ENCODE results near the gene FOXR1. TPM values are rescaled to one million over a fixed set of nuclear protein-coding genes. Genes with fewer than 3 reads are reported as not detected.
A peak's percentile ranks its signal among the peaks of the same experiment; 100 is the strongest.

The FOXR1 gene
- total RNA-seq, 6 experiments from 2014 or later: not detected

- DNase-seq: no peak
- TF ChIP-seq CTCF (IDR thresholded peaks at IDR 0.05): no peak
- no peaks in the 10 kb centered on the region for H3K9me3 Mint-ChIP-seq
- H3K27ac Mint-ChIP-seq: no peak overlapping the region
- H3K4me1 Mint-ChIP-seq (ENCODE audit: low read depth): peaks cover 20% of the 10 kb centered on the region
- peaks cover 14% of the 10 kb centered on the region for H3K36me3 Mint-ChIP-seq (ENCODE audit: low read depth)
- H3K4me3 Mint-ChIP-seq: no peak overlapping the region
- peaks cover 4% of the 10 kb centered on the region; the same call in 1 of the 2 replicates for H3K27me3 Mint-ChIP-seq (ENCODE audit: insufficient read depth)
Observed at GRCh38 chr11:119028346-119029068, 56.9 kb downstream of the FOXR1 start.

- Mint-ChIP-seq H3K36me3 (ENCODE audit: low read depth) (peaks cover 9% of the 10 kb centered on the region; the same call in 1 of the 2 replicates), H3K27me3 (ENCODE audit: insufficient read depth) (peaks cover 4% of the 10 kb centered on the region; the same call in 1 of the 2 replicates)
Observed at GRCh38 chr11:119029069-119029339, 57.4 kb downstream of the FOXR1 start.

GRCh38 chr11:119029340-119030028, 57.9 kb downstream of the FOXR1 start:
- no peak for DNase-seq
- Mint-ChIP-seq H3K27ac (peak overlapping the region; percentile 52; the same call in 1 of the 2 replicates), H3K4me1 (ENCODE audit: low read depth) (peaks cover 11% of the 10 kb centered on the region), H3K36me3 (ENCODE audit: low read depth) (0 out of 2 replicates have a peak, but pooled peaks cover 4% of the 10 kb centered on the region), H3K27me3 (ENCODE audit: insufficient read depth) (peaks cover 1% of the 10 kb centered on the region; the same call in 1 of the 2 replicates), H3K4me3 (peak overlapping the region; percentile 77), H3K9me3 (no peaks in the 10 kb centered on the region)
- TF ChIP-seq CTCF (IDR thresholded peaks at IDR 0.05): no peak

More at GRCh38 chr11:119029069-119029339, 57.4 kb downstream of the FOXR1 start:
- Mint-ChIP-seq H3K4me3 (no peak overlapping the region), H3K9me3 (no peaks in the 10 kb centered on the region), H3K4me1 (ENCODE audit: low read depth) (peaks cover 15% of the 10 kb centered on the region), H3K27ac (no peak overlapping the region)
- DNase-seq: no peak
- no peak for TF ChIP-seq CTCF (IDR thresholded peaks at IDR 0.05)

GRCh38 chr11:119030029-119030328, 58.4 kb downstream of the FOXR1 start:
- no peak overlapping the region for H3K27ac Mint-ChIP-seq
- no peaks in the 10 kb centered on the region for H3K9me3 Mint-ChIP-seq
- DNase-seq: no peak
- no peak for TF ChIP-seq CTCF (IDR thresholded peaks at IDR 0.05)
- H3K4me3 Mint-ChIP-seq: peak overlapping the region; percentile 77
- H3K36me3 Mint-ChIP-seq (ENCODE audit: low read depth): no peaks in the 10 kb centered on the region
- H3K4me1 Mint-ChIP-seq (ENCODE audit: low read depth): peaks cover 10% of the 10 kb centered on the region
- H3K27me3 Mint-ChIP-seq (ENCODE audit: insufficient read depth): no peaks in the 10 kb centered on the region

GRCh38 chr11:119030329-119031047, 58.9 kb downstream of the FOXR1 start, which contains the start of gene SLC37A4:
SLC37A4 (minus strand) TSS chr11:119030877.
- TF ChIP-seq CTCF (IDR thresholded peaks at IDR 0.05): peak; percentile 90
- no peaks in the 10 kb centered on the region for H3K36me3 Mint-ChIP-seq (ENCODE audit: low read depth)
- H3K9me3 Mint-ChIP-seq: no peaks in the 10 kb centered on the region
- no peaks in the 10 kb centered on the region for H3K27me3 Mint-ChIP-seq (ENCODE audit: insufficient read depth)
- H3K27ac Mint-ChIP-seq: peak within 1 kb of the TSS; percentile 52; the same call in 1 of the 2 replicates
- H3K4me3 Mint-ChIP-seq: peak within 1 kb of the TSS; percentile 77
- peaks cover 10% of the 10 kb centered on the region for H3K4me1 Mint-ChIP-seq (ENCODE audit: low read depth)
- DNase-seq: peak; percentile 95

Small RNAs within 50 kb of the gene (microRNA-seq; reads per million reads assigned to microRNA genes)
- gene MIR3656: not detected

Other genes with a start within 250 kb of the FOXR1 start
- gene DDX6, start 180.6 kb upstream of the FOXR1 start, total RNA-seq (2021; fragmentation: NEBNext Ultra II Directional; extraction: Animal tissue kit (Norgen Biotek cat#: 25700)): 100 to 1,000 TPM; 127 to 151 (median 133) TPM
- gene CXCR5, start 87.9 kb upstream of the FOXR1 start, total RNA-seq (2021; fragmentation: NEBNext Ultra II Directional; extraction: Animal tissue kit (Norgen Biotek cat#: 25700)): under 1 TPM in 1 of 6 experiments, not detected in 5; 0.06 TPM
- 100 to 1,000 TPM; 120 to 135 (median 127) TPM for gene BCL9L, start 45.8 kb upstream of the FOXR1 start, total RNA-seq (2021; fragmentation: NEBNext Ultra II Directional; extraction: Animal tissue kit (Norgen Biotek cat#: 25700))
- gene UPK2, start 15.5 kb upstream of the FOXR1 start, total RNA-seq (2021; fragmentation: NEBNext Ultra II Directional; extraction: Animal tissue kit (Norgen Biotek cat#: 25700)): under 1 TPM in 4 of 6 experiments, not detected in 2; 0.19 to 0.83 (median 0.29) TPM
- gene CENATAC, start 26.4 kb downstream of the FOXR1 start, total RNA-seq (2021; fragmentation: NEBNext Ultra II Directional; extraction: Animal tissue kit (Norgen Biotek cat#: 25700)): 10 to 100 TPM; 15.5 to 19.1 (median 17.0) TPM
- gene RPS25, start 46.6 kb downstream of the FOXR1 start, total RNA-seq (2021; fragmentation: NEBNext Ultra II Directional; extraction: Animal tissue kit (Norgen Biotek cat#: 25700)): 100 to 1,000 TPM; 699 to 981 (median 857) TPM
- gene TRAPPC4, start 47.0 kb downstream of the FOXR1 start, total RNA-seq (2021; fragmentation: NEBNext Ultra II Directional; extraction: Animal tissue kit (Norgen Biotek cat#: 25700)): 10 to 100 TPM; 71.7 to 92.6 (median 81.4) TPM
- 10 to 100 TPM in 3 of 6 experiments, 1 to 10 TPM in 3; 7.1 to 12.0 (median 10.3) TPM for gene SLC37A4, start 59.1 kb downstream of the FOXR1 start, total RNA-seq (2021; fragmentation: NEBNext Ultra II Directional; extraction: Animal tissue kit (Norgen Biotek cat#: 25700))
- gene HYOU1, start 85.4 kb downstream of the FOXR1 start, total RNA-seq (2021; fragmentation: NEBNext Ultra II Directional; extraction: Animal tissue kit (Norgen Biotek cat#: 25700)): 100 to 1,000 TPM; 141 to 180 (median 163) TPM
- 10 to 100 TPM; 27.4 to 31.4 (median 27.8) TPM for gene VPS11, start 96.1 kb downstream of the FOXR1 start, total RNA-seq (2021; fragmentation: NEBNext Ultra II Directional; extraction: Animal tissue kit (Norgen Biotek cat#: 25700))
- 10 to 100 TPM; 31.1 to 45.6 (median 41.9) TPM for gene HMBS, start 113.1 kb downstream of the FOXR1 start, total RNA-seq (2021; fragmentation: NEBNext Ultra II Directional; extraction: Animal tissue kit (Norgen Biotek cat#: 25700))
- 10 to 100 TPM; 40.5 to 52.5 (median 49.1) TPM for gene DPAGT1, start 130.1 kb downstream of the FOXR1 start, total RNA-seq (2021; fragmentation: NEBNext Ultra II Directional; extraction: Animal tissue kit (Norgen Biotek cat#: 25700))
- gene C2CD2L, start 135.6 kb downstream of the FOXR1 start, total RNA-seq (2021; fragmentation: NEBNext Ultra II Directional; extraction: Animal tissue kit (Norgen Biotek cat#: 25700)): 10 to 100 TPM; 10.0 to 13.5 (median 10.8) TPM
- 10 to 100 TPM in 4 of 6 experiments, 1 to 10 TPM in 2; 9.9 to 13.4 (median 11.3) TPM for gene HINFP, start 149.8 kb downstream of the FOXR1 start, total RNA-seq (2021; fragmentation: NEBNext Ultra II Directional; extraction: Animal tissue kit (Norgen Biotek cat#: 25700))
- under 1 TPM; 0.05 to 0.50 (median 0.18) TPM for gene ABCG4, start 177.3 kb downstream of the FOXR1 start, total RNA-seq (2021; fragmentation: NEBNext Ultra II Directional; extraction: Animal tissue kit (Norgen Biotek cat#: 25700))
- 10 to 100 TPM; 11.8 to 14.5 (median 12.9) TPM for gene NLRX1, start 197.0 kb downstream of the FOXR1 start, total RNA-seq (2021; fragmentation: NEBNext Ultra II Directional; extraction: Animal tissue kit (Norgen Biotek cat#: 25700))
- not detected for gene NHERF4, start 213.7 kb downstream of the FOXR1 start, total RNA-seq (2021; fragmentation: NEBNext Ultra II Directional; extraction: Animal tissue kit (Norgen Biotek cat#: 25700))
- gene CBL, start 234.6 kb downstream of the FOXR1 start, total RNA-seq (2021; fragmentation: NEBNext Ultra II Directional; extraction: Animal tissue kit (Norgen Biotek cat#: 25700)): 10 to 100 TPM; 24.2 to 31.2 (median 26.1) TPM

Measured in HFFc6 (cell line).